GM18508 (cell line): Measurements from ENCODE around the gene KLF3.

ENCODE experiments used
- ATAC-seq: cut with Tn5 transposase; IDR thresholded peaks from one replicate; pipeline ENCODE4 v1.9.1; 2021; ENCODE audit warnings: moderate number of reproducible peaks; ENCODE audit not compliant: insufficient read depth, unreplicated experiment

The KLF3 gene

DNA sequence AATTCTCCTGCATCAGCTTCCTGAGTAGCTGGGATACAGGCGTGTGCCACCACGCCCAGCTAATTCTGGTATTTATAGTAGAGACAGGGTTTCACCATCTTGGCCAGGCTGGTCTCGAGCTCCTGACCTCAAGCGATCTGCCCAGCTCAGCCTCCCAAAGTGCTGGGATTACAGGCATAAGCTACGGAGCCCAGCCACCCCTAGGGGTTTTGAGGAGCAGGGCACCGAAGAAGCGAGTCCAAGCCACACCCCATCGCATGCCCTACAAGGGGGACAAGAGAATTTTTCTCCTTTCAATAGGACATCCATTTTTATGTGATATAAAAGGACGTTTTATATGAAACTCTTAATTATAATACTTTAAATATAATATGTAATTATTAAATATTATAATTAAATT is 13.9 kb upstream of the KLF3 start:
- ATAC-seq = no peak

DNA sequence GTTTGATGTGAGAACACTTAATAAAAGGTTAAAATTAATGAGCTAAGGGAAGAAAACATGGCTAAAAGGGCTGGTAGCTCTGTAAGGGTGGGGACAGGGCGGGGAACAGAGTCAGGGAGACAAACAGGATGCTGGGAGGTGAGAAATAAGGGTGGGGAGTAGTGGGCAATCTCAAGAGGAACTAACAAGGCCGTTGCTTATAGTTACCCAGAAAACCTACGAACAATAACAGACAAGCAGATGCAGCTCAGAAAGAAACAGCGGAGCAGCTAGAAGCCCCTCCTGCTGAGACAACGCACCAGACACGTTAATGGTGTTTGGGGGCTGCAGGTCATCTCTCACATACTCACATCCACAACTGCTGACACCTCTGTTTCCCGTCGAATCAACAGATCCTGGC is 9.7 kb upstream of the KLF3 start:
- ATAC-seq = no peak

DNA sequence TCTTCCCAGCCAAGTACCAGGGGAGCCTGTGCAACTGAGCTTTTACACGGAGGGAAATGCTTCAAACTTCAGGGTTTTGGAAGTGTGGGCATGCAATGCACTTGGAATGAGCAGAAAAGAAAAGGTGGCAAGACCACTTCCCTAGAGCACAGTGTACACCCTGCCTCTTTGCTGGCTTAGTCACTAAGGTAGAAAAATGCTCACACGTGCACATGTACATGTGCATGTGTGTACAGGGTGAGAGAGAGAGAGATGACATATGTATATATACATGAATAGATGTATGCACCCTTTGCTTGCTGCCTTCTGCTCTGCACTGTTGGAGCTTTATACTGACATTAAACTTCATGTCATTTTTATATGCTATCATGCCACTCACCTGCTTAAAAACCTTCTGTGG is 7.9 kb upstream of the KLF3 start:
- no peak for ATAC-seq

DNA sequence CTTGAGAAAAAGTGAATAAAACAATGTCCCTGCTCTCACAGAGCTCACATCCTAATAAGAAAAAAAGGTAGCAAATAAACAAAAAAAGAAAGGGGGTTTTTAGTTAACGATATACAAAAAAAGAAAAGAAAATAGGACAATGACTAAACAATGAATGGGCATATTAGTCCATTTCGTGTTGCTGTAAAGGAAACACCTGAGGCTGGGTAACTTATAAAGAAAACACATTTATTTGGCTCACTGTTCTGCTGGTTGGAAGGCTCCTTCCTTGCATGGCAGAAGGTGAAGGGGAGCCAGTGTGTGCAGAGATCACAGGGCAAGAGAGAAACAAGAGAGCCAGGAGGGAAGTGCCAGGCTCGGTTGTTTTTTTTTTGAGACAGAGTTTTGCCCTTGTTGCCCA is 4.7 kb upstream of the KLF3 start:
- no peak for ATAC-seq

DNA sequence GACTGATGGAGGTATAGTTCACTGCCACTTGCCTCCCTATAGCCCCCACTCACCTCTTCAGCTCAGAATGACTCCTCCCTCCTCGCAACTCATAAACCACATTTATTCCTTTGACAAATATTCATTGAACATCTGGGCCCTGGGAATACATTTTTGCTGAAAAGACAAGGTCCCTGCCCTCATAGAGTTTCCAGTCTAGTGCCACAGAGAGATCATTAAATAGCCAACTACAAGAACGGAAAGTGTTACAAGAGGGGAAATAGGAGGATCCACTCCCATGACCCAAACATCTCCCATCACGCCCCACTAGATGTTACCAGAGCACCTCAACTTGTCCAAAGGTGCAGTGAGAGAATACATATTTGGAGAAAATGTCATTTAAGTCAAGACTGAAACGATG is 3.2 kb upstream of the KLF3 start:
- ATAC-seq = no peak

DNA sequence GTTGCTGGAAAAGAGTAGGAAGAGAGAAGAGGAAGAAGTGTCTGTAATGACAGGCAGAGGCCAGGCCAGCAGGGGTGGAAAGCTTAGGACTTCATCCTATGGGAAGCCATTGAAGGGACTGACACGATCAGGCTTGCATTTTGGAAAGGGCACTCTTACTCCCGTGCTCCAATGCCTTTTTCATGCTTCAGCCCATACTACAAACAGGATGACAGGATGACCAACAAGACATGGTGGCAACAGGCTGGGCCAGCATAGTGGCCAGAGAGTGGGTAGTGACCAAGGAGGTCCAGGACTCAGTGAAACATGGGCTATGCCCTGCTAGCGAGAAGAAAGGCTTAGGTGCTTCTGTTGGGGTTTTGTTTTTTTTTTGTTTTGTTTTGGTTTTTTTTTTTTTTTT is 2.6 kb upstream of the KLF3 start:
- ATAC-seq = no peak

DNA sequence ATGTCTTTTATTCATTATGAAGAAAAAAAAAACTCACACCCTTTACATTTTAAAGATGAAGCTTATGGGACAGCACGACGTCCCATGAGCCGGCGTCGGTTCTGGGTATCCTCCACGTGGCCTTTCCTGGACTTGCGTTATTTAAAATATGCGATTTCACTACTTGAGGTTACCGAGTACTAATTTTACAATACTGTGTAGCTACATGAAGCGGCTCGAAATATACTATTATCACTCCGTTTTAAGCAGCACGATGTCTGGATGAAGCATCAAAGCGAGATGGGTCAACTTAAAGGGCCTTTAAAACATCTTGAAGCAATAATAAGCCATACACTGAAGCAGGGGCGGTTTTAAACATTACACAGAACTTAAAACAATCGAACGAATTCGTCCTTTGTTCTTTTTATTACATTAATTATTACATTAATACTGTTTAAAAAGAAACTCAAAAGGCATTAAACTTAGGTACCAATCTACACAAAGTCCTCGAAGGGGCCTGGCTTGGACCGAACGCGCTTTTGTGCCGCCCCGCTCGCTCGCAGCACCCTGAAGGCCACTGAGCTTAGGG is 1.4 kb upstream of the KLF3 start:
- ATAC-seq = no peak

DNA sequence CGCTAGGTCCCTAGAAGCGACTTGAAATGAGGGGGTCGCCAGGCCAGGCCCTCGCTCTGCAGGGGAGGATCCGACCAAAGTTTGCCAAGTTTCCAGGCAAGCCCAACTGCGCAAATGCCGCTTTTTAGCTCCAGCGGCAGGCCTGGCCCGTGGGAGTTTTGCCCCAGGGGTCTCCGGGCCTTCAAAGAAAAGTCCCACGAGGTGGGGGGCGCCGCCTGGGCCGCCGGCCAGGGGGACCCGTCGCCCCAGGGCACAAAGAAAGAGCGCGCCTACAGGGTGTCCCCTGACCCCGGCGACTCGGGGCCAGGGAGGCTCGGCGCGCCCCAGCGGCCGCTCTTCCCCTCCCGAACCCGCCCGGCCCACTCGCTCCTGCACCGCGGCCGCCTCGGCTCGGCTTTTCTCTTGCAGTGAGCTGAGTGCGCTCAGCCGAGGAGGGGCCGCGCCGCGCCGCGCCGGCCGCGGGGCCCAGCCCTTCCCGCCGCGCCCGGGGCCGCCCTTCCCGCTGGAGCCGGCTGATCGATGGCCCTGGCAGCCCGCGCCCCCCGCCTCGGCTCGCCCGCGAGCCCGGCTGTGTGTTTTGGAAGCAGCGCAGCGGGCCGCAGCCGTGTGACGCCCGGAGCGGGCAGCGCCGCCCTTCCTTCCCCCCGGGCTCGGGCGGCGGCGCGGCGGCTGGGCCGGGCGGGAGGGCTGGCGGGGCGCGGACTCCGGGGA is 754 bp upstream of the KLF3 start:
- ATAC-seq = no peak

DNA sequence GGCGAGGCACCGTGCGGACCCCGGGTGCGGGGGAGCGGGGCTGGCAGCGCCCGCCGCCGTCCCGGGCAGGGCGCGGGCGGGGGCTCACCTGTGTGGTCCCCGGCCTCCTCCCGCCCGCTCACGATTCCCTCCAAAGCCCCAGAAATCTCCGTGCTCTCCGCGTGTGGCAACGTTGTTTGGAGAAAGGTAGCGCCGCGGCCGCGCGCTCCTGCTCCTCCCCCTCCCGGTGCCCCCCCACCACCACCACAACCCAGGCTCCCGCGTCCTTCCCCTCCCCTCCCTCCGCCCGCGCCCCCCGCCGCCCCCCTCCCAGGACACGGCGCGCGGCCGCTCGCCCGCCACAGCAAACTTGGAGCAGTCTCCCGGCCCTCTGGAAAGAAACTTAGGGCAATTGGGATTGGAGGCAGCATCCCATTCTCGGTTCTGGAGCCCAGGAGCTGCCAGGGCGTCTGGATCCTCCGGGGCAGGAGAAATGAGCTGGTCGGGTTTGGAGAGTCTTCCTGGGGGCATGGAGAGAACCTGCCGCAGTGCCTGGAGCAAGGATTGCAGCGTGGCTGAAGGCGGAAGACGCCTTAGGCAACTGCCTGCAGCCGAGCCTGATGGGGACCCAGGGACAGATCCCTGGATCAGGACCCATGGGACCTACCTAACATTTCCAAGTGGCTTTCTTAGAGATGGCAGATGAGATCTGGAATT is 855 bp downstream of the KLF3 start:
- no peak for ATAC-seq

DNA sequence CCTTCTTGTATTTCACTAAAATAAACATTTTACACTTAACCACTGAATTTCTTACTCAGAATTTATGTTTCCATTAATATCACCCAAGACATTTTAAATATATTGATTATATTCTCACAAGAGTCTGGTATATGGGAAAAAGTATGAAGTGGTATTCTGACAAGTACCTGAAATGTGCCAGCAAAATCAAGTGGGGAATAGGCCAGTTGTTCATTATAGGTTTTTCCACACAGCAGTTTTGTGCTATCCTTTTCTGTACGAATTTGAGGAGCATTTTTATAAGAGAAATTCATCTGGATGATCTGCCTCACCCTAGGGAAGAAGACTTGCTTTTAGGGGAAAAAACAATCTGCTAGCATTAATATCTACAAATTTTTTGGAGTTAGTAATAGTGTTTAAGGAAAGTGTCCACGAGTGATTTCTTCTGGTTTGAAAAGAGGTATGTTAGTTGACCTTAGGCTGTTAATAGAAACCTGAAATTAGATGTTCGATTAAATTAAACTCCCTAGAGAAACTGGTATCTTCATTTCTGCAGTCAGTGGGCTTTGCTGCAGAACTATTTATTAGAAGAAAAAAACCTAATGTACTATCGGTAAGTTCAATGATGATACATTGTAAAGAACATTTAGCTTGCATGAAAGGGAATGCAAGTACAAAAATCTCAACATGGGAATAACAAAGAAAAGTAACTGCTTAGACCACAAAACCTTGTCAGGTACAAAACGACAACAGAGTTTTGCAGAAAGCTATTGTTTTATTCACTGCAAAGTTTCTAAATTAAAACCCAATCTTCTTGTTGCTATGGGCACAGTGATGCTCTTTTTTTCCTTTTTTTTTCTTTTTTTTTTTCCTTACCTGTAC is 1.8 kb downstream of the KLF3 start:
- no peak for ATAC-seq

DNA sequence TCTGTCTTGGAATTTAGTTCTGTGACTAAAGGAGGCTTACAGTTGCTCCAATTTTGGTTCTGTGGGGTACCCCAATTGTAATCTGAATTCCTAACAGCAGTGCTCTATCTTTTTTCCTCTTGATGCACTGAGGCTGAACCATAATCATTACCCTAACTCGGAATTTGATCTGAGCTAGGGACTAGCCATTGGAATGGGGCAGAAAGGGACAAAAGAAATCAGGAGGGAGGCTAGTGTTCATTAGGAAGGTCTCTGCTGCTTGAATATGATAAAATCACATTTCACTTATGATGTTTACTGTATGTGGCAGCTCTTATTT is 2.7 kb downstream of the KLF3 start:
- ATAC-seq = no peak

DNA sequence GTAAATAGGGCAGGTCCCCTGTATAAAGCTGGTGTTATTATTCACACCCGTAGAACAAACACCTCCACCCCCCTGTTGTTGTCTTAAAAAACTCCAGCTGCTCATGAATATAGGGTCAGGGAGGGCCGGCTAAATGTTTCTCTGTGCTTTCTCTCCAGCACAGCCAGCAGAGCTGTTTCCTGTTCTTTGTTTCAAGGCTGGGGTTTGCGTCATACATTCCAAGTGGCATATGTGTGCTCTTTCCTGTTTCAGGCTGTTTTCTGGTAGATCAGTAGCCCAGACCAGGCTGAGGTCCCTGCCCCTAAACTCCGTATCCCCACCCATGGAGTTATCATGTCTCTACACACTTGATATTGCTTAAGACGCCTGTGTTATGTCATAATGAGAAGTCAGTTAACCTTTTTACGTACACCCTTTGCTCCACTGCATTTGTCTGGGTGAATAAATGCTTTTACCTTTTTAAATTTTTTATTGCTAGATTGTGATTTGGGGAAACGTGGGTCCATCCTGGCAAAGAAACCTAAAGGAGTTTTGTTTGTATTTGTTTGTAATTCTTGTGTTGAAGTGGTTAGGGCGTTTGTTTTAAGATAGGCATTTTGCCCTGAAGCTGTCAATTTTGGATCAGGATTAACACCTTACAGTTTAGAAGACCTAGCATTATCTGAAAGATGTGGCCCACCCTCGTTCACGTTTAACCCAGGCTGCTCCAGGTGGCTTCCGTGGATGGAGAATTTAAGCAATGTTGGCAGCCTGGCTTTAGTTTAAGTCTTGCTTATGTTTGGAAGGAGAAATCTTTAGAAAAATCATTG is 3.3 kb downstream of the KLF3 start:
- ATAC-seq = no peak

DNA sequence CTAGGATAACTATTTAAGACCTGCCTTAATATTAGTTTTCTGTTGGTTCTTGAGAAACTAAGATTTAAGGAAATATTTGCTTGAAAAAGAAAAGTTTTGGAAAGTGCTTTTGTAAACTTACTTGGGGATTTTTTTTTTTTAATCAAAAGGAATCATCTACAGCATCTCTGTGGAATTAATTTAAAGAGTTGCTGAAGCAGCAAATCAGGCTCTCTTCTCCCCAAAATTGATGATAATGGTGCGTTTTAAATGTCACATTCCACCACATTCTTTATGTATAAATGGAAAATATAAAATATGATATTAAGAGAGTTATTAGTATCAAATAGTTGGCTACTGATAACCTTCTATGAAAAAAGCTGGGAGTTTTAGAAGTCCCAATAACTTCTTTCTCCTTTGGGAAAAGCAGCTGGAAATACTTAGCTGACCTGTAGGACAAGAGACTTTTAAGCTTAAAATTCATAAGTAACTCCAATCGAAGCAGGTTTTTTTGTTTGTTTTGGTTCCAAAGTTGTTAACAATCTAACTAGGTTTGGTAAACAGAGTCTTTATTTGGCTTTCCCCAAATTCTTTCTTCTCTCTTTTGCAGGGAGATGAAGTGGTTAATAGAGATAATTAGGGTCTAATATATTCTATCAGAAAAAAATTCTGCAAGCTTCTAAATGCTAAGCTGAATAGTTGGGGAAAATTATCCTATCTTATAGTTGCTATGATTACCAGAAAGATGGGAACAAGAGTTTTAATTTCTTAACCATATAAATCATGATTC is 4.4 kb downstream of the KLF3 start:
- no peak for ATAC-seq

DNA sequence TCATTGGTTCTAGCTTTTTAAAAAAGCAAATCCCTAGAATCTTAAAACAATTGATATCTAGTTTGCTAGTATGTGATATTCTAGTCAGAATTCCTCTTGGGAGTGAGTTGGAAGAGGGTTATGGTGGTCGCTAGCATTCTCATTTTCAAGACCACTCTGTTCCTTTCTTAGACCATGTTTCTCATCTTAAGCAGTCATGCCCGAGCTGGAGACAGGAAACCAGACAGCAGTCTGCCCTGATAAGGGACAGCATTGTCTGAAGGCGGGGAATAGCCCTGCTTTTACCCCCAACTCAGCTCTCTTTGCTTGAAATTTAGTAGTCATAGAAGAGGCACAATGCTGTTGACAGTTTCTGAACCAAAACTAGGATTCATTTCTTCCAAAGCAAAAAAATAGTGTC is 5.2 kb downstream of the KLF3 start:
- ATAC-seq = no peak

DNA sequence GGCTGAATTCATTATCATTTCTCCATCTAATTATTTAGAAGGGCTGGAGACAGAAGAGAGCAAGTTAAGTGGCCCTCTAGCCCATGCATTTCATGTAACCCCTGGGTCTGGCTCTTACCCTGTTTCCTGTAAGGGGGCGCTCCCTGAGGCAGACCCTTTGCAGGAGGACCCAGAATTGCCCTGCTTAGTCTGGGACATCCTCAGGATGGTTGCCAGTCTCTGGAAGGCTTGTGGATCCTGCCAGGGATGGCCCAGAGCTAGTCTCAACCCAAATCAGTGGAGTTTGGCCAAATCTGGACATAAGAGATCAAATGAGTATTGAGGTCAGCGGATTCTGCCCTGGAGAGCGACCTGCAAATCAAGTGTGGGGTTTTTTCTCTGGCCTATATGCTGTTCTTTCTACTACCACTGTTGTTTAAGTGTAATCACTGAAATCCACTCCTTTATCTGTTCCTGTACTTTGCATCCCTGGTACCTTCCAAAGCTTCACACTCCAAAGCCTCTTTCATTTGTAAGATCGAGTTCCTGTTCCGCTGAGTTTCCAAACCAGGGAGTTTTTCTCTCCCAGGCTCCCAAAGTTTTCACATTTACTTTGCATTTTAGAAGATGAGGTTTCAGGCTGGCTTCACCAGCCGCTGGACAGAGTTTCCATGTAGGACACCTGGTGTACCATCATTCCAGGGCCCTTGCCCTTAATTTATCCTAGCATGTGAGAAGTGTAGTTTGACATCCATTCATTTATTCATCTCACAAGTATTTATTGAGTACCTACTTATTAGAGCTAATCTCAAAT is 6.3 kb downstream of the KLF3 start:
- no peak for ATAC-seq

DNA sequence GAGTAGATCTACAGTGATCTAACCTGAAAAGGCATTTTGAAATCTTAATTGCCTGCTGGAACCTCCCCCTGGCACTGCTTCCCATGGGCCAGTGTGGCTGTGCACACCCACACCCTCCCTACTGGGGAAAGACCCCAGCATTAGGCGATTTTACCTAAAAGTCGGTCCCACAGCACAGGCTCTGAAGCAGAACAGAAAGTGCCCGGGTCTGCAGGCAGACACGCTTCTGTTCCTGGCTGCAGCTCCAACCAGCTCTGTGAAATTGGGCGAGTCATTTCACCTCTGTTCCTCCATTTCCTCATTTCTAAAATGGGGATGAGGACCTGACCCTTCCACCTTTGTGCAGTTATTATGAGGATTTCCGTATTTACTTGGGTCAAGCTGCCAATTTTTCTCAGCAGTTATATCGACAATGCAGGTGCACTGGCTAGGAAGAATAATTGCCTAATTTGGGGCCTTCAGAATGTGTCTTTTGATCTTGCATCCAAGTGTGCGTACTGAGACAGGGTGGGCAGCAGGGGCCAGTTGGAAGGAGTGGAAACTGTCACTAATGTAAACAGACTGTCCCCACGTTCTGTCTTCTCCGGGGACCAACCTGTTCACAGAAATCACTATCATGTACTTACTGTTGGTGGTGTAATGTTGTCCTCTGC is 7.1 kb downstream of the KLF3 start:
- ATAC-seq = no peak

DNA sequence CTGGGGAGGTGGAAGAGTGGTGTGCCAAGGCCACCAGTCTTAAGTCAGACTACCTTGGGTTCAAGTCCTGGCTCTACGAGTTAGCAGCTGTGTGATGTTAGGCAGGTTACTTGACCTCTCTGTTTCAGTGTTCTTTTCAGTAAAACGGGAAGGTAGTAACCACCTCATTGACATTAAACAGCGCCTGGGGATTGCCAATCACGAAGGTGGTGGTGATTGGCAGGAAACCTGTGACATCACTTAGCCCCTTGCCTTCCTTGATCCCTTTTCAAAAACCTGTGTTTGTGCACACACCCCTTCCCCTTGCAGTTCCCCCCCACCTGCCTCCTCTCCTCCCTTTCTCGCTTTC is 7.6 kb downstream of the KLF3 start:
- no peak for ATAC-seq

DNA sequence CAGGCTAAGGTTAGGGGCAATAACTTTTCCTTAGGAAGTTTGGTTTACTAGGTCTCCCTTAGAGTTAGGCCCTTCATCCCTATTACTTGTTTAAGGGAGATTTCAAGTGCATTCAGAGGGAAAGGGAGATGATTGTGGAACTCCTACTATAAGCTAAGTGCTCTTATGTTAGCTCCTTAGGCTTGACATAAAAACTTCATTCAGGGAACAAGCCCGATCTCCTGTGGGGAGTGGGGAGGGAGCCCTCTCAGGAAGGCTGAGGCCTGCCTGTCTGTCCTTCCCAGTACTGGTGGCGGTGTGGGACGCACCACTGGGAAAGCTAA is 8.0 kb downstream of the KLF3 start:
- no peak for ATAC-seq
